Measurements from ENCODE around the gene MKKS.

The MKKS gene

GRCh38 chr20:10433623-10434466 lies at the start of gene MKKS:
Gene MKKS (minus strand): TSS chr20:10434222. CDS start chr20:10413514, 20,708 bp downstream.
- peak; percentile 84 for DNase-seq (ENCODE audit: low spot score)

- DNase-seq (ENCODE audit: low spot score), result no peak
Measured at GRCh38 chr20:10483691-10484090, 49.7 kb upstream of the MKKS start.

- DNase-seq (ENCODE audit: low spot score), result no peak
Measured at GRCh38 chr20:10481676-10482075, 47.7 kb upstream of the MKKS start.

GRCh38 chr20:10478930-10479329 lies 44.9 kb upstream of the MKKS start:
- DNase-seq (ENCODE audit: low spot score), result no peak

- peak; percentile 51 for DNase-seq (ENCODE audit: low spot score)
Measured at GRCh38 chr20:10478205-10478604, 44.2 kb upstream of the MKKS start.

- peak; percentile 44 for DNase-seq (ENCODE audit: low spot score)
Measured at GRCh38 chr20:10476319-10476724, 42.3 kb upstream of the MKKS start.

GRCh38 chr20:10475225-10475624 lies 41.2 kb upstream of the MKKS start:
- peak; percentile 25 for DNase-seq (ENCODE audit: low spot score)

- DNase-seq (ENCODE audit: low spot score), result no peak
Measured at GRCh38 chr20:10474606-10475184, 40.7 kb upstream of the MKKS start.

- no peak for DNase-seq (ENCODE audit: low spot score)
Measured at GRCh38 chr20:10472871-10473270, 38.8 kb upstream of the MKKS start.

- DNase-seq (ENCODE audit: low spot score), result no peak
Measured at GRCh38 chr20:10470276-10470675, 36.3 kb upstream of the MKKS start.

- peak; percentile 33 for DNase-seq (ENCODE audit: low spot score)
Measured at GRCh38 chr20:10469599-10469998, 35.6 kb upstream of the MKKS start.

- no peak for DNase-seq (ENCODE audit: low spot score)
Measured at GRCh38 chr20:10469056-10469455, 35.0 kb upstream of the MKKS start.

- no peak for DNase-seq (ENCODE audit: low spot score)
Measured at GRCh38 chr20:10468340-10468845, 34.4 kb upstream of the MKKS start.

GRCh38 chr20:10467681-10468339 lies 33.8 kb upstream of the MKKS start:
- DNase-seq (ENCODE audit: low spot score), result no peak

- no peak for DNase-seq (ENCODE audit: low spot score)
Measured at GRCh38 chr20:10466855-10467254, 32.8 kb upstream of the MKKS start.

GRCh38 chr20:10466325-10466724 lies 32.3 kb upstream of the MKKS start:
- DNase-seq (ENCODE audit: low spot score), result no peak

- no peak for DNase-seq (ENCODE audit: low spot score)
Measured at GRCh38 chr20:10465135-10465534, 31.1 kb upstream of the MKKS start.

- no peak for DNase-seq (ENCODE audit: low spot score)
Measured at GRCh38 chr20:10463622-10464021, 29.6 kb upstream of the MKKS start.

GRCh38 chr20:10462516-10462915 lies 28.5 kb upstream of the MKKS start:
- DNase-seq (ENCODE audit: low spot score), result no peak

- no peak for DNase-seq (ENCODE audit: low spot score)
Measured at GRCh38 chr20:10461495-10461894, 27.5 kb upstream of the MKKS start.

- no peak for DNase-seq (ENCODE audit: low spot score)
Measured at GRCh38 chr20:10454151-10454750, 20.2 kb upstream of the MKKS start.

- DNase-seq (ENCODE audit: low spot score), result peak; percentile 42
Measured at GRCh38 chr20:10453241-10453640, 19.2 kb upstream of the MKKS start.

Data from activated CD4-positive, alpha-beta T cell treated with anti-CD3 and anti-CD28 coated beads, Interleukin-2, Interleukin-4, amounts not matched to agents 100 ng/mL and 50 ng/mL, durations not matched to agents 16 hours and 8 hours (primary cell).